Stimulated activated naive CD8-positive, alpha-beta T cell treated with anti-CD3 and anti-CD28 coated beads, Interleukin-15, amount 100 ng/mL, for 72 hours (primary cell): ENCODE data around the gene RAET1G.
"Not testable (repeated sequence)": the region's sequence is repeated elsewhere in the genome, so short reads cannot be mapped to it uniquely, and the experiment has no call there.

ENCODE experiments used
- ATAC-seq: fragments of 150-1000 bp; cut with Tn5 transposase; 2 replicates; pipeline ENCODE4 v1.10.0; 2021; ENCODE audit warnings: mild to moderate bottlenecking, moderate library complexity
- DNase-seq, 2 donors: peaks; one replicate each; pipeline ENCODE4 v3.0.0; 2021 to 2022
- H3K27ac Mint-ChIP-seq, 2 donors: one replicate each; pipeline ENCODE4 v1.8.0; 2022; ENCODE audit warnings: mild to moderate bottlenecking in 2 of 2, mixed read lengths in 2 of 2, moderate library complexity in 2 of 2
- H3K27me3 Mint-ChIP-seq: one replicate; pipeline ENCODE4 v1.8.0; 2022; ENCODE audit warnings: mixed read lengths
- H3K4me1 Mint-ChIP-seq: one replicate; pipeline ENCODE4 v1.8.0; 2022; ENCODE audit warnings: mild to moderate bottlenecking, mixed read lengths
- H3K4me3 Mint-ChIP-seq, 2 donors: one replicate each; pipeline ENCODE4 v1.8.0; 2022; ENCODE audit warnings: mild to moderate bottlenecking in 2 of 2, mixed read lengths in 2 of 2, moderate library complexity in 1 of 2
- H3K9me3 Mint-ChIP-seq, 2 donors: one replicate each; pipeline ENCODE4 v1.8.0; 2022; ENCODE audit warnings: mixed read lengths in 2 of 2

Gene RAET1G

GRCh38 chr6:149959806-149960205 lies 36.9 kb upstream of the RAET1G start:
- DNase-seq, H3K27ac Mint-ChIP-seq, H3K4me3 Mint-ChIP-seq: not testable (repeated sequence)

GRCh38 chr6:149958124-149958523 lies 35.2 kb upstream of the RAET1G start:
- not testable (repeated sequence) for DNase-seq, H3K4me3 Mint-ChIP-seq, H3K9me3 Mint-ChIP-seq, ATAC-seq, H3K27ac Mint-ChIP-seq
- H3K4me1 Mint-ChIP-seq: peaks cover 37% of the 10 kb centered on the region
- H3K27me3 Mint-ChIP-seq: peaks cover 85% of the 10 kb centered on the region

More at GRCh38 chr6:149959806-149960205, 36.9 kb upstream of the RAET1G start:
- peaks cover 46% of the 10 kb centered on the region for H3K4me1 Mint-ChIP-seq
- peaks cover 87% of the 10 kb centered on the region for H3K27me3 Mint-ChIP-seq
- not testable (repeated sequence) for ATAC-seq, H3K9me3 Mint-ChIP-seq

GRCh38 chr6:149955654-149956317 lies 32.9 kb upstream of the RAET1G start:
- not testable (repeated sequence) for H3K9me3 Mint-ChIP-seq, ATAC-seq, DNase-seq, H3K27ac Mint-ChIP-seq, H3K4me3 Mint-ChIP-seq
- Mint-ChIP-seq H3K4me1 (peaks cover 22% of the 10 kb centered on the region), H3K27me3 (peaks cover 85% of the 10 kb centered on the region)

GRCh38 chr6:149954984-149955653 lies 32.2 kb upstream of the RAET1G start:
- peak overlapping the region; percentile 63 to 76 for H3K4me3 Mint-ChIP-seq
- not testable (repeated sequence) for DNase-seq, H3K27ac Mint-ChIP-seq, H3K9me3 Mint-ChIP-seq, ATAC-seq
- peaks cover 85% of the 10 kb centered on the region for H3K27me3 Mint-ChIP-seq
- peaks cover 22% of the 10 kb centered on the region for H3K4me1 Mint-ChIP-seq

GRCh38 chr6:149954328-149954983 lies 31.5 kb upstream of the RAET1G start:
- ATAC-seq (peak; percentile 59), DNase-seq (peak in 1 of 2 donors; percentile 18)
- H3K9me3 Mint-ChIP-seq, H3K27ac Mint-ChIP-seq, H3K4me3 Mint-ChIP-seq: not testable (repeated sequence)
- H3K27me3 Mint-ChIP-seq: peaks cover 85% of the 10 kb centered on the region
- H3K4me1 Mint-ChIP-seq: peaks cover 16% of the 10 kb centered on the region

GRCh38 chr6:149953934-149954327 lies 31.0 kb upstream of the RAET1G start:
- Mint-ChIP-seq H3K4me1 (peaks cover 14% of the 10 kb centered on the region), H3K27me3 (peaks cover 83% of the 10 kb centered on the region)
- DNase-seq, H3K4me3 Mint-ChIP-seq, H3K9me3 Mint-ChIP-seq, H3K27ac Mint-ChIP-seq: not testable (repeated sequence)
- ATAC-seq: peak; percentile 90

DNA sequence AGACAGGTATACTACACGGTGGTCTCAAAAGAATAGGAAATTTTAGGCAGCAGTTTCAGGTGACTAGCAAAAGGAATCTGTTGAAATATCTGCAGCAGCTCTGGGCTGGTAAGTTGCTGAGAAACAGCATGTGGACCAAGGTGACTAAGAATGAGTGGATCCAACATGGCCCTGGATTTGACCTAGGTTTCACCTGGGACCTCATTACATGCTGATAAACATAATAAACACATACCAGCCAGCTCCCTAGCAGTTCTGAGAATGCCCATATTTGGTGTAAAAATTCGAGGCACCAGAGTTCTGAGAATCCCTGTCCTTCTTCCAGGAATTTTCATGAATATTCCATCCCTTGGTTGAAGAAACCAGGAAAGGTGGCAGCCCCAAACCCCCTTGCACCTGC lies 30.5 kb upstream of the RAET1G start:
- not testable (repeated sequence) for ATAC-seq, H3K27ac Mint-ChIP-seq, H3K9me3 Mint-ChIP-seq, DNase-seq, H3K4me3 Mint-ChIP-seq
- Mint-ChIP-seq H3K4me1 (peaks cover 14% of the 10 kb centered on the region), H3K27me3 (peaks cover 79% of the 10 kb centered on the region)

DNA sequence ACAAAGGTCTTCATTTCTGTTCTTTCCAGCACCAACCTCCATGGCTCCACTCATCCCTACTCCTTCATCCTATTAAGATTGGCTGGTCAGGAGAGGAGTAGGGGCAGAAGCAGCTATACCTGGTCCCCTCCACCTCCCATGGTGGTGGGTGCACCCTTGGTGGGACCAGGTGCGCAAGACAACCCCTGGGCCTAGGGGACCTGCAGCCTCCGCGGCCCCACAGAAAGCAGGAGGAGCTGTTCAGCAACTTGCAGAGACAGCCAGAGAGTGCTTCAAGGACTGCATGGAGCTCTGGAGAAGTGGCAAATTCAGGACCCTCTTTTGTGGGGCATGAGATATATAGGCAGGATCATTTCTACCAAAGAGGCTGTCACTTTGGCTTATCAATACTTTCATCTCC lies 28.7 kb upstream of the RAET1G start:
- Mint-ChIP-seq H3K4me3 (no peak overlapping the region), H3K4me1 (peaks cover 14% of the 10 kb centered on the region), H3K27me3 (peaks cover 87% of the 10 kb centered on the region), H3K27ac (no peak overlapping the region), H3K9me3 (no peaks in the 10 kb centered on the region)
- no peak for ATAC-seq
- DNase-seq: no peak

DNA sequence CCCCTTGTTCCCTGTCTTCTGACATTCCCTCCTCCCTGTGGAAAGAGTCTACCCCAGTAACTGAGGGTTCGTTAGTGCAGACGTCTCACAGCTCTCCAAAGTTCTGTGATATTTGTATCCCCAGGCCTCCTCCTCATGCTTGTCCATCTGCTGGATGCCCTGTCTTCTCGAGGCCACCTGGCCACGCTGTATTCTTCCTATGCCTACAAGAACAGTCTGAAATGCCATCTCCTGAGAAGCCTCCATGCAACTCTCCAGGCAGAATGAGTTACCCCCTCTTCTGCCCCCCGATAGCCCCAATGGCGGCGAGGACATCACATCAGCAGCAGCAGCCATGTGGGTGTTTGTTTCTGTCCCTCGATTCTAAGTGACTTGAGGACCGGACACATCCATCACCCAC lies 28.2 kb upstream of the RAET1G start:
- Mint-ChIP-seq H3K9me3 (no peaks in the 10 kb centered on the region), H3K4me3 (no peak overlapping the region), H3K27ac (no peak overlapping the region), H3K27me3 (peaks cover 87% of the 10 kb centered on the region), H3K4me1 (peaks cover 14% of the 10 kb centered on the region)
- ATAC-seq (no peak), DNase-seq (no peak)

- Mint-ChIP-seq H3K4me3 (no peak overlapping the region), H3K27ac (no peak overlapping the region), H3K4me1 (peaks cover 13% of the 10 kb centered on the region), H3K9me3 (no peaks in the 10 kb centered on the region), H3K27me3 (peaks cover 83% of the 10 kb centered on the region)
- no peak for DNase-seq
- ATAC-seq: no peak
Measured at GRCh38 chr6:149950423-149950822, 27.5 kb upstream of the RAET1G start.

DNA sequence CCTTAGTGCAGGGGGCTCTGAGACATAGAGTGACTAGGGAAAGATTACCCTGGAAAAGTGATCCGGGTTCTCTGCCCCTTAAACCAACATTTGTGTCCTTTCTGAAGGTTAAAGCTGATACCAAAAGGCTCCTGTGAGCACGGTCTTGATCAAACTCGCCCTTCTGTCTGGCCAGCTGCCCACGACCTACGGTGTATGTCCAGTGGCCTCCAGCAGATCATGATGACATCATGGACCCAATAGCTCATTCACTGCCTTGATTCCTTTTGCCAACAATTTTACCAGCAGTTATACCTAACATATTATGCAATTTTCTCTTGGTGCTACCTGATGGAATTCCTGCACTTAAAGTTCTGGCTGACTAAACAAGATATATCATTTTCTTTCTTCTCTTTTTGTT lies 25.7 kb upstream of the RAET1G start:
- no peaks in the 10 kb centered on the region for H3K9me3 Mint-ChIP-seq
- DNase-seq (no peak), ATAC-seq (no peak)
- peaks cover 81% of the 10 kb centered on the region for H3K27me3 Mint-ChIP-seq
- H3K27ac Mint-ChIP-seq: no peak overlapping the region
- peaks cover 2% of the 10 kb centered on the region for H3K4me1 Mint-ChIP-seq
- no peak overlapping the region for H3K4me3 Mint-ChIP-seq

DNA sequence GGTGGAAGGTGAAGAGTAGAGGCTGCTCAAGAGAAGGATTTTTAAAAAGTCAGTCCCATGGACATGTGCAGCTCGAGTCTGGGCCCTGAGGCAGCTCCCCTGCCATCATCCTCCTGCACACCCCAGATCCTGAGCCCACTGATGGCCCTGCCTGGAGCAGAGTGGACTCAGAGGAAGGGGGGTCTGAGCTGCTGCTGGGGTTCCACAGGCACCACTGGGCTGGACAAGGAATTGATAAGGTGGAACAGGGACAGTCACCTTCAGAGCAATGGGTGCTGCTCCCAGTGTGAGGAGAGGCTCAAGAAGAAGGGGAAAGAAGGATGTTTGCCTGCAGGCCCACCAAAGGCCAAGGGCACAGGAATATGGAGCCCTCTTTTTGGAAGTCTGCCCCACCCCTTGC lies 25.1 kb upstream of the RAET1G start:
- H3K27ac Mint-ChIP-seq: no peak overlapping the region
- no peaks in the 10 kb centered on the region for H3K4me1 Mint-ChIP-seq
- DNase-seq: no peak
- no peak overlapping the region for H3K4me3 Mint-ChIP-seq
- peaks cover 81% of the 10 kb centered on the region for H3K27me3 Mint-ChIP-seq
- ATAC-seq: no peak
- H3K9me3 Mint-ChIP-seq: no peaks in the 10 kb centered on the region

- H3K27ac Mint-ChIP-seq, H3K9me3 Mint-ChIP-seq: not testable (repeated sequence)
Measured at GRCh38 chr6:149947533-149947932, 24.6 kb upstream of the RAET1G start.

GRCh38 chr6:149946631-149947030 lies 23.7 kb upstream of the RAET1G start:
- DNase-seq, H3K9me3 Mint-ChIP-seq, ATAC-seq, H3K27ac Mint-ChIP-seq, H3K4me3 Mint-ChIP-seq: not testable (repeated sequence)
- Mint-ChIP-seq H3K4me1 (peaks cover 11% of the 10 kb centered on the region), H3K27me3 (peaks cover 81% of the 10 kb centered on the region)

More at GRCh38 chr6:149947533-149947932, 24.6 kb upstream of the RAET1G start:
- peaks cover 81% of the 10 kb centered on the region for H3K27me3 Mint-ChIP-seq
- H3K4me3 Mint-ChIP-seq, DNase-seq, H3K4me1 Mint-ChIP-seq, ATAC-seq: not testable (repeated sequence)

GRCh38 chr6:149945276-149945675 lies 22.4 kb upstream of the RAET1G start:
- H3K4me3 Mint-ChIP-seq, ATAC-seq, DNase-seq, H3K9me3 Mint-ChIP-seq, H3K27ac Mint-ChIP-seq: not testable (repeated sequence)
- H3K4me1 Mint-ChIP-seq: peaks cover 25% of the 10 kb centered on the region
- peaks cover 81% of the 10 kb centered on the region for H3K27me3 Mint-ChIP-seq

DNA sequence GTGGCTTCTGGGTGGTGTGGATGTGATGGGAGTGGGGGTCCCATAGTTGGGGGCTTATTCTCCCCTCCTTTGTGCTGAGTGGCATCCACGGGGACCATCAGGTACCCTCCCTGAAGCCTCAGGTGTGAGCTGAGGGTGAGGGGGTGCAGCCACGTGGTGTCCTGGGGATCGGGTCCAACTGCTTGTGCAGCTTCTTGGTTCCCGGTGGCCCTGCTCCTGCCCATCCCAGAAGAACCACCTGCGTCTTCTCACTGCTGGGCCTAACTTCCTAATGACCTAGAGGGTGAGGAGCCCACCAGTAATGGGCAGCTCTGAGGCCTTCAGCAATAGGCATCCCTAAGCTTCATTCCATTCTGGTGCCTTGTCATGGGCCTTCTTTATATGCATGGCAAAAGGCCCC lies 20.4 kb upstream of the RAET1G start:
- H3K9me3 Mint-ChIP-seq, ATAC-seq, H3K4me3 Mint-ChIP-seq, DNase-seq: not testable (repeated sequence)
- peaks cover 86% of the 10 kb centered on the region for H3K27me3 Mint-ChIP-seq
- H3K4me1 Mint-ChIP-seq: peaks cover 44% of the 10 kb centered on the region
- peak overlapping the region in 1 of 2 donors; percentile 56 for H3K27ac Mint-ChIP-seq
